GM18867 (cell line): Measurements from ENCODE around the gene SPEM3.

Source experiments
- ATAC-seq: cut with Tn5 transposase; IDR thresholded peaks from one replicate; pipeline ENCODE4 v1.9.1; 2021; ENCODE audit warnings: mild to moderate bottlenecking, moderate library complexity; ENCODE audit not compliant: unreplicated experiment

Gene SPEM3

DNA sequence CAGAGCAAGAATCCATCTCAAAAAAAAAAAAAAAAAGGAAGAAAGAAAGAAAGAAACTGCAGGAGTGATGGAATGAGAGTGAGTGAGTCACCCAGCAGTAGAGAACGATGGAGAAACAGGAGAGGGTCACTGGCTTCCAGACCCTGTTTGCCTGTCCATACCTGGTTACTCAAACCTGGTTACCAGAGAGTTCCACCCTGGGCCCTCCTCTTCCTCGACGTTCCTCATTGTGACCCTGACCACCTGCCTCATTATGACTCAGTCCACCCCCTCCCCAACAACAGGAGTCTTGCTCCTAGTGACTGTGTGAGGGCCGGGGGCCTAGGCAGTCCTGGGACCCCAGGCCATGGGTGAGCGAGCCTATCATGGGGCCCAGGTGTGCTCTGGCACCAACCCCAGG lies at the start of gene SPEM3:
TSS of gene SPEM3 (plus strand) at position 301 of the 400 bp plus-strand sequence. CDS start at position 347, 46 bp downstream.
- ATAC-seq = no peak

- ATAC-seq = no peak
Measured at GRCh38 chr17:7379134-7379533, 49.5 kb upstream of the SPEM3 start.

DNA sequence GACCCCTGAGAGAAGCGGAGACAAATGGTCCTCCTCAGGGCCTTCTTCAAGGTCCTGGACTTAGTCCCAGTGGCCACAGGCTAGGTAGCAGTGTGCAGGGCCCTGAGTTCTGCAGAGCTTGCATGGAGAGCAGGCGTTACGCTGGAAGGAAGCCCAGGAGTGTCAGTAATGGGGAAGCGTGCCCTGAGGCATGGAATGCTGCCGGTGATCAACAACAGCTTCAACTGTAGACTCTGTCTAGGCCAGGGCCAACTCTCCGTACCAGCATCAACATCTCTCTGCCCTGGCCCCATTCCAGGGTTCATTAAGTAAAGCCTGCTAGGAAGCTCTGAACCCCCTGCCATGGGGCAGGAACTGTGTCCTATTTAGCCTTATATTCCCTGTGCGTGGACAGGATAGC lies 48.3 kb upstream of the SPEM3 start:
- no peak for ATAC-seq

DNA sequence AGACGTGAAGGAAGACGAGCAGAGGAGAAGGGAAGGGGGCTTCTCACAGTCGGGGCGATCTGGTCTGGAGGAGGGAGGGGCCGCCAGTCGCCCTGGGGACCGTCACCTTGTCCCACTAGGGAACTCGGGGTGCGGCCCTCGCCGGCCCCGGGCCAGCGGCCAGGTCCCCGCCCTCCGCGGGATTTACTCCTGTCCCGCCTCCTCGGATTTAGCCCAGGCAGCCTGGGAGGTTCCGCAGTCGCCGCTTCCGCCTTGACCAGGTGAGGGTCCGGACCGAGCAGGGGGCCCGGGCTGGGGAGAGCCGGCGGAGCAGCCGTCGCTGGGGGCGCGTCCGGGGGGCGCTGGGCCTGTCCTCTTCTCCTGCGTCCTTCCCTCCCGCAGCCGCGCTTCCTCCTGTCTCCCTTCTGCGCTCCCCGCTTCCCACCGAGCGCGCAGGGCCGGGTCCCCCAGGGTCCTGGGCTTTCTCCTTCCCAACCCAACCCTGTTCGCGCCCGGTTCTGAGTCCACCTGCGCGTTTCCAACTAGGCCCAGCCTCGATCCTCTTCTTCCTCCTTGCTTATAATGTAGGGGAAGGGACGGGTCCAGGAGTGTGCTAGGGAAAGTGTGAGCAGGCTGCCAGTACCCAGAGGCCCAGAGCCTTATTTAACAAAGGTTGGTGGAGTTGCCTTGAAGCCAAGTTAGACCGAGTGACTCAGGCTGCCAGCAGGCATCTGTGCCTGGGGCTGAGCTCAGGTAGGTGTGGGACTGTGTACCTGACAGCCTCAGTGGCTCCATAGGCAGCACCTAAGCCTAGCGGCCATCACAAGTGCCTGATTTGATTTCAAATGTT lies 47.6 kb upstream of the SPEM3 start, which contains the start of gene TNK1:
TSS of gene TNK1 (plus strand) at position 235 of the 829 bp plus-strand sequence. CDS start 1,838 bp downstream, outside the sequence.
- no peak for ATAC-seq

GRCh38 chr17:7382901-7383300 lies 45.8 kb upstream of the SPEM3 start:
- no peak for ATAC-seq

DNA sequence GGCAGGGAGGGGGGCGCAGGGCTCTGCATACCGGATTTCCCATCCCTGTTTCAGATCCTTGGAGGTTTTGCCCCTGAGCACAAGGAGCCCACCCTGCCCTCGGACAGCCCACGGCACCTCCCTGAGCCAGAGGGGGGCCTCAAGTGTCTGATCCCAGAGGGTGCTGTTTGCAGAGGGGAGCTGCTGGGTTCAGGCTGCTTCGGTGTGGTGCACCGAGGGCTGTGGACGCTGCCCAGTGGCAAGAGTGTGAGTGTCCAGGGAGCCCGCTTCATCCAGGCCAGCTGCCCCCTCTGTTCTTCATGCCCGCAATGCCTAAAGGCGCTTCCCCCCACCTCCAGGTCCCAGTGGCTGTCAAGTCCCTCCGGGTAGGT lies 45.3 kb upstream of the SPEM3 start:
- ATAC-seq = no peak

DNA sequence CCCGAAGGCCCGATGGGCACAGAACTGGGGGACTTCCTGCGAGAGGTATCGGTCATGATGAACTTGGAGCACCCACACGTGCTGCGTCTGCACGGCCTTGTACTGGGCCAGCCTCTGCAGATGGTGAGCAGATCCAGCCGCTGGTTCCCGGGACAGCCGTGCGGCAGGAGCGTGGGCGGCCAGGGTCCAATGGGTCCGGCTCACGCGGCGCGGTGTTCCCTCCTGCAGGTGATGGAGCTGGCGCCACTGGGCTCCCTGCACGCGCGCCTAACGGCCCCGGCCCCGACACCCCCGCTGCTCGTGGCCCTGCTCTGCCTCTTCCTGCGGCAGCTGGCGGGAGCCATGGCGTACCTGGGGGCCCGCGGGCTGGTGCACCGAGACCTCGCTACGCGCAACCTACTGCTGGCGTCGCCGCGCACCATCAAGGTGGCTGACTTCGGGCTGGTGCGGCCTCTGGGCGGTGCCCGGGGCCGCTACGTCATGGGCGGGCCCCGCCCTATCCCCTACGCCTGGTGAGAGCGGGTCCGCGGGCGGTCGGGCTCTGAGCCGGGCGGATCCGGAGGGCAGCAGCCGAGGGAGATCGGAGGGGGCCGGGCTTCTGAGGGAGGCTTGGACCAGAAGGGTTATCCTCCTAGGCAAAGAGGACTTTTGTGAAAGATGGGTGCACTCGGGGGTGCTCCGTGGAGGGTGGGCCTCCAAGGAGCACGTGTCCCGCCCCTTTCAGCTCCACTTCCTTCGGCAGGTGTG lies 44.7 kb upstream of the SPEM3 start:
- peak; percentile 81 for ATAC-seq

GRCh38 chr17:7384489-7385081 lies 44.1 kb upstream of the SPEM3 start:
- ATAC-seq = no peak

- ATAC-seq = no peak
Measured at GRCh38 chr17:7388856-7389255, 39.8 kb upstream of the SPEM3 start.

- ATAC-seq = no peak
Measured at GRCh38 chr17:7389924-7390910, 38.4 kb upstream of the SPEM3 start.

DNA sequence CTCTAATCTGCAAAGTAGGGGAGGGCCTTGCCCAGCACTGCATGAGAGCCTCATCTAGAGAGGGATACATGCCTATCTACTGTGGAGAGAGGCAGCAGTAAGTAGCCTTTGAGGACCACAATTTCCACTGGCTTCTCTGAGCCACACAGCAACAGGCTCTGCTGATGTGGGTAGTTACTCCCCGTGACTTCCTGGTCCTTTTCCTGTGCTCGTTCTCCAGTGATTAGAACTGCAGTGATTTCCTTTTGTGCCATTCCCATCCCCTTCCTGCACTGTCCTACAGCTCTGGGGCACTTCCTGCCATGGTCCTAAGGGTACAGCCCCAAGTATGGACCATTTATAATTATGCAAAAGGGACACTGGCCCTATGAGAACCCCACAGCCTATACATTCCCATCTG lies 37.4 kb upstream of the SPEM3 start:
- ATAC-seq = no peak

DNA sequence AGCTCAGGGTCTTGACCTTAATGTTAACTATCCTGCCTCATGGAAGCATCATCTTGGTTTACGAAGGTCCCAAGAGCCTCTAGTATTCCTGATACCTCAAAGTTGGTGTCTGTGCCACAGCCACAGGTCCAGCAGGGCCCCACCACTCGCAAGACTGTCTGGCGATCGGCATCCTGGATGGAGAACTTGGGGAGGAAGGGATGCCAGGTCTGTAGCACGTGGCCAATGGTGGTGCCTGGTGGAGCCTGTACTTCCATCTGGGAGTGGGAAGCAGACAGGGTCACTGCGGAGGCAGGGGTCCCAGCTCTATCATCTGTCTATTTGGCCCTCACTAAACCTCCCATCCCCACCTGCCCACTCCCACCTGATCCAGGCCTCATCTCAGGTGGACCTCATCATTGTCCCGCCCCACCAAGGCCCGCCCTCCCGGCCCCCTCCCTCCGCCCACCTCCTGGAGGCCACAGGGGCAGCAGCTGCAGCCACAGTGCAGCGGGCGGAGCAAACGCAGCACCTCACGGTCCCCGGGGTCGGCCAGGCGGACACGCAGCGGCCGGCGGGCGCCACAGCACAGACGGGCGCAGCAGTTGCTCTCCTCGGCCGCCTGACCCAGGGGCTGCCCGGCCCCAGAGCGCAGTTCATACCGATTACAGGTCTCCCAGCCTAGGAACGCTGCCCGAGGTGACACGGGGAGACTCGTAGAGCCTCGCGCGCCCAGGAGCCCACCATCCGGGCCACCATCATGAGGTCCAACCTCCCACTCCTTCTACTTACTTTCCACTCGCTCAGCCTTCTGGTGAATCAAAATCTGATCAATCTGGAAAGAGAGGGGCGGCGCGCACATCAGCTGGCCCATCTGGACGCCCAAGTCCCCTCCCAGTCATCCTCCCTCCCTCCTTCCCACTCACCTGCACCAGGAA lies 35.7 kb upstream of the SPEM3 start:
- ATAC-seq = no peak

- ATAC-seq = peak; percentile 32
Measured at GRCh38 chr17:7393613-7394451, 34.8 kb upstream of the SPEM3 start.

DNA sequence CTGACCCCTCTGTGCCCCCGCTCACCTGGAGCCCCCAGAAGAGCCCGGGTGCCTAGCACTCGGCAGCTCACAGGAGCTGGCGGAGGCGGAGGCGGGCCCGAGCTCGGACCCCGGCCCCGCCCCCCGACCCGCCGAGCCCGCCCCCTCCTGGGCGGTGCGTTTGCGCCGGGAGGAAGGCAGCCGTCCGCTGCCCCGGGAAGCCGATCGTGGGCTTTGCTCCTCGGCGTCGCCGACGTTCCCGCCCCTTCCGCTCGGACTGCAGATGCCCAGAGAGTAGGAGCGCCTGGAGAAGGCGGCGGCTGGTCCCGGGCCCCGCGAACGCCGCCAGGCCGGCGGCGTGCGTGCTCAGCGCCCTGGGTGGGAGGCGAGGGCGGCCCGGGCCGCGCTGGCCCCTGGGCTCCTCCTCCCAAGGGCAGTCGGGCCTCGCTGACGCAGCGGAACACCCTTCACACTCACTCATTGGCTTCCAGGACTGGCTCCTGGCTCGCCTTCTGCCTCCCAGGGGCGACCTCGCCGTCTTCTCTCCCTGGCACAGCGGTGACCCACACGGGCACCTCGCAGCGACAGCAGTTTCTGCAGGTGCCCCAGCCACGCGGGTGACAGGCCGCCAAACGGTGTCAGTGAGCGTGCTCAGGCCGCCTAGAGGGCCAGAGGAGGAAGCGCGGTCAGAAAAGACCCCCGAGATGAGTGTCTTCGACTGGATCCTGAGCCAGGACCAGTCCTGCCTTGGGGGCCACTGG lies 34.0 kb upstream of the SPEM3 start, which contains the start of gene PLSCR3:
TSS of gene PLSCR3 (minus strand) at position 74 of the 740 bp plus-strand sequence. CDS start 415 bp downstream, outside the sequence.
- ATAC-seq = peak; percentile 83

GRCh38 chr17:7396147-7396546 lies 32.5 kb upstream of the SPEM3 start:
- ATAC-seq = no peak

DNA sequence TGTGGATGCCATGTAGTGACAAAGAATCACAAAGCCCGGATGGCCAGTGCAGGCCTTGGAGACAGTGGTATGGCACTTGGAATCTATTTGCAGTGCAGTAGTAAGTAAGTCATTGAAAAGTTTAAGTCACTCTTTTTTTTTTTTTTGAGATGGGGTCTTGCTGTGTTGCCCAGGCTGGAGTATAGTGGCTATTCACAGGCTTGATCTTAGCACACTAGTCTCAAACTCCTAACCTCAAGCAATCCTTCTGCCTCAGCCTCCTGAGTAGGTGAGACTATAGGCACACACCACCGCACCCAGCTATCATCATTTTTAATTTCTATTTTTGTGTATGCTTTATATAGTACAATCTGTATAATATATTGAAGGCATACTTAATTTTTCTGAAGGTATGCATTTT lies 30.0 kb upstream of the SPEM3 start:
- no peak for ATAC-seq

DNA sequence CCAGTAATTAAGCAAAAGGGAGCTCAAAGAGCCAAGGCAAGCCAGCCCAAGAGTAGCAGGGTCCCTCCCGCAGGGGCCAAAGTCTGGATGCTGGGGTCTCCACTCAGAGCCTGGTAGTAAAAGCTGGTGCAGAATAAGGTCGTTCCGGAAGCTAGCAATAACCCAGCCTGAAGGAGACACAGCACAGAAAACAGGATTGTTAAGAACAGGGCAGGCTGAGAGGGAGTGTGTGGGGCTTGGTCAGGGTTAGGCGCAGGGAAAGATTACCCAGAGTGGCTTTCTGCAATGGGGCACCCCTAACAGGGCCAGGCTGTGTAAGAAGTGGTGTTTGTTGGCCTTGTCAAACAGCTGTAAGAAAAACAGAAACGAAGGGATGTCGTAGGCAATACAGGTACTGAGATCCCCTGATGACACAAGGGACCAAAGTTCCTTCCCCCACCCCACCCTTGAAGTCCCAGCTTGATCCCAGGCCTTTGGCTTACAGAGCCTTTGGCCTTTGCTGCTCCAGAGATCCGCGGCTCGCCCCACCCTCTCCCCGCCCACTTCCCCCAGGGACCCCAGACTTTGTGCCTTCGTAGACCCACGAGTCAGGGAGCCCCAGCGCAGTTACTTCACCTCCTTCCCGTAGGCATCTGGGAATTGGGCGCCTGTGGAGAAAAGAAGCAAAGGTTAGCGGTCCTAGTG lies 25.5 kb upstream of the SPEM3 start:
- no peak for ATAC-seq
